Astrocyte (in vitro differentiated cells and primary cell): ENCODE results near the gene PIM3.

ENCODE experiments used
- EZH2 ChIP-seq: IDR thresholded peaks from 2 replicates; pipeline ENCODE4 v1.6.1; 2012; ENCODE audit warnings: mild to moderate bottlenecking, low read length, inconsistent platforms; ENCODE audit not compliant: insufficient read depth
- TF ChIP-seq, protein P1 (sequence below): IDR thresholded peaks from 2 replicates; pipeline ENCODE4 v1.5.1; 2011; ENCODE audit warnings: low read depth, mild to moderate bottlenecking, inconsistent platforms, low read length, moderate library complexity; ENCODE audit not compliant: insufficient read depth

GRCh38 chr22:49955581-49956417 is 4.8 kb upstream of the PIM3 start:
- TF ChIP-seq, protein P1, sequence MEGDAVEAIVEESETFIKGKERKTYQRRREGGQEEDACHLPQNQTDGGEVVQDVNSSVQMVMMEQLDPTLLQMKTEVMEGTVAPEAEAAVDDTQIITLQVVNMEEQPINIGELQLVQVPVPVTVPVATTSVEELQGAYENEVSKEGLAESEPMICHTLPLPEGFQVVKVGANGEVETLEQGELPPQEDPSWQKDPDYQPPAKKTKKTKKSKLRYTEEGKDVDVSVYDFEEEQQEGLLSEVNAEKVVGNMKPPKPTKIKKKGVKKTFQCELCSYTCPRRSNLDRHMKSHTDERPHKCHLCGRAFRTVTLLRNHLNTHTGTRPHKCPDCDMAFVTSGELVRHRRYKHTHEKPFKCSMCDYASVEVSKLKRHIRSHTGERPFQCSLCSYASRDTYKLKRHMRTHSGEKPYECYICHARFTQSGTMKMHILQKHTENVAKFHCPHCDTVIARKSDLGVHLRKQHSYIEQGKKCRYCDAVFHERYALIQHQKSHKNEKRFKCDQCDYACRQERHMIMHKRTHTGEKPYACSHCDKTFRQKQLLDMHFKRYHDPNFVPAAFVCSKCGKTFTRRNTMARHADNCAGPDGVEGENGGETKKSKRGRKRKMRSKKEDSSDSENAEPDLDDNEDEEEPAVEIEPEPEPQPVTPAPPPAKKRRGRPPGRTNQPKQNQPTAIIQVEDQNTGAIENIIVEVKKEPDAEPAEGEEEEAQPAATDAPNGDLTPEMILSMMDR, result no peak
- TF ChIP-seq EZH2, result no peak
